Astrocyte (in vitro differentiated cells and primary cell): ENCODE results near the gene DZANK1. TPM values are rescaled to one million over a fixed set of nuclear protein-coding genes. Genes with fewer than 3 reads are reported as not detected.

Source experiments
- DNase-seq: peaks from one replicate; pipeline ENCODE4 v3.0.0-alpha.2; 2010; ENCODE audit warnings: low read depth
- FAIRE-seq: peaks from 2 replicates; lab custom pipeline; 2011; peaks lifted over from hg19 to GRCh38; lab: Jason Lieb, UNC
- H2AFZ ChIP-seq: 2 replicates; pipeline ENCODE4 v1.6.0; 2012; ENCODE audit warnings: low read depth, low read length, inconsistent platforms
- H3K27ac ChIP-seq: 2 replicates; pipeline ENCODE4 v1.5.1; 2011; ENCODE audit warnings: low read depth, low read length, inconsistent platforms
- H3K27me3 ChIP-seq: 2 replicates; pipeline ENCODE4 v1.6.0; 2011; ENCODE audit warnings: low read length, inconsistent platforms; ENCODE audit not compliant: insufficient read depth
- H3K36me3 ChIP-seq: 2 replicates; pipeline ENCODE4 v1.5.1; 2011; ENCODE audit warnings: low read length, inconsistent platforms; ENCODE audit not compliant: insufficient read depth
- H3K4me1 ChIP-seq: 2 replicates; pipeline ENCODE4 v1.5.1; 2011; ENCODE audit warnings: low read length, inconsistent platforms; ENCODE audit not compliant: insufficient read depth
- H3K4me2 ChIP-seq: 2 replicates; pipeline ENCODE4 v1.6.0; 2012; ENCODE audit warnings: low read length, inconsistent platforms
- H3K4me3 ChIP-seq: 2 replicates; pipeline ENCODE4 v1.5.1; 2011; ENCODE audit warnings: low read depth, mild to moderate bottlenecking, low read length, inconsistent platforms; ENCODE audit not compliant: insufficient read depth
- H3K79me2 ChIP-seq: 2 replicates; pipeline ENCODE4 v1.6.0; 2012; ENCODE audit warnings: mild to moderate bottlenecking, low read length, inconsistent platforms; ENCODE audit not compliant: insufficient read depth
- H3K9ac ChIP-seq: 2 replicates; pipeline ENCODE4 v1.6.0; 2012; ENCODE audit warnings: mild to moderate bottlenecking, low read length, inconsistent platforms
- H3K9me3 ChIP-seq: 2 replicates; pipeline ENCODE4 v1.5.1; 2012; ENCODE audit warnings: low read depth, mild to moderate bottlenecking, low read length, inconsistent platforms; ENCODE audit not compliant: insufficient read depth
- H4K20me1 ChIP-seq: 2 replicates; pipeline ENCODE4 v1.6.0; 2012; ENCODE audit warnings: low read length, inconsistent platforms; ENCODE audit not compliant: insufficient read depth
- H3K27ac Mint-ChIP-seq: one replicate; pipeline ENCODE4 v1.8.0; 2021; ENCODE audit warnings: mild to moderate bottlenecking, mixed read lengths; ENCODE audit not compliant: unreplicated experiment
- H3K27me3 Mint-ChIP-seq: one replicate; pipeline ENCODE4 v1.8.0; 2021; ENCODE audit warnings: low read depth, mixed read lengths; ENCODE audit not compliant: unreplicated experiment
- H3K36me3 Mint-ChIP-seq: one replicate; pipeline ENCODE4 v1.8.0; 2021; ENCODE audit warnings: low read depth, mixed read lengths; ENCODE audit not compliant: unreplicated experiment
- H3K4me1 Mint-ChIP-seq: one replicate; pipeline ENCODE4 v1.8.0; 2021; ENCODE audit warnings: low read depth, mixed read lengths; ENCODE audit not compliant: unreplicated experiment
- H3K4me3 Mint-ChIP-seq: one replicate; pipeline ENCODE4 v1.8.0; 2021; ENCODE audit warnings: mild to moderate bottlenecking, moderate library complexity, mixed read lengths; ENCODE audit not compliant: unreplicated experiment
- H3K9me3 Mint-ChIP-seq: one replicate; pipeline ENCODE4 v1.8.0; 2021; ENCODE audit warnings: mild to moderate bottlenecking, mixed read lengths; ENCODE audit not compliant: unreplicated experiment
- CTCF ChIP-seq: IDR thresholded peaks from 2 replicates; pipeline ENCODE4 v1.5.1; 2011; ENCODE audit warnings: low read depth, mild to moderate bottlenecking, inconsistent platforms, low read length, moderate library complexity; ENCODE audit not compliant: insufficient read depth
- EZH2 ChIP-seq: IDR thresholded peaks from 2 replicates; pipeline ENCODE4 v1.6.1; 2012; ENCODE audit warnings: mild to moderate bottlenecking, low read length, inconsistent platforms; ENCODE audit not compliant: insufficient read depth
- total RNA-seq: library from RNA; stranded (reverse); gene quantifications from 2 replicates; pipeline ENCODE4 v1.2.1, GENCODE V29; 2021

The DZANK1 gene
- total RNA-seq, 1 donor from 2014 or later, result 3.0 TPM

- H3K27me3 Mint-ChIP-seq, result no peaks in the 10 kb centered on the region
- H3K27ac ChIP-seq, result peak within 1 kb of the TSS; percentile 39
These were observed 30.1 kb upstream of the DZANK1 start, which contains the start of gene RBBP9 for GRCh38 chr20:18496740-18497592. RBBP9 (minus strand) TSS chr20:18497225; CDS start chr20:18497167, 58 bp downstream.

GRCh38 chr20:18496042-18496441, 29.2 kb upstream of the DZANK1 start:
- Histone ChIP-seq H2AFZ (peak overlapping the region; percentile 95), H3K36me3 (peaks cover 3% of the 10 kb centered on the region), H3K4me1 (peaks cover 6% of the 10 kb centered on the region), H4K20me1 (no peaks in the 10 kb centered on the region), H3K79me2 (peaks cover 9% of the 10 kb centered on the region), H3K4me3 (peak overlapping the region; percentile 89), H3K9ac (peak overlapping the region; percentile 88), H3K4me2 (peak overlapping the region; percentile 89), H3K9me3 (no peaks in the 10 kb centered on the region), H3K27me3 (no peaks in the 10 kb centered on the region), H3K27ac (no peak overlapping the region)
- Mint-ChIP-seq H3K4me3 (peak overlapping the region; percentile 95), H3K4me1 (no peaks in the 10 kb centered on the region), H3K36me3 (peaks cover 2% of the 10 kb centered on the region), H3K27ac (no peak overlapping the region), H3K27me3 (no peaks in the 10 kb centered on the region), H3K9me3 (no peaks in the 10 kb centered on the region)
- FAIRE-seq (no peak), DNase-seq (peak; percentile 6)
- TF ChIP-seq CTCF (no peak), EZH2 (no peak)

More at GRCh38 chr20:18496740-18497592, 30.1 kb upstream of the DZANK1 start, which contains the start of gene RBBP9:
- peaks cover 3% of the 10 kb centered on the region for H3K36me3 ChIP-seq
- H3K4me1 ChIP-seq, result peaks cover 6% of the 10 kb centered on the region
- no peak for FAIRE-seq
- H3K4me1 Mint-ChIP-seq, result no peaks in the 10 kb centered on the region
- peaks cover 2% of the 10 kb centered on the region for H3K36me3 Mint-ChIP-seq
- peak within 1 kb of the TSS; percentile 88 for H3K9ac ChIP-seq
- H3K9me3 Mint-ChIP-seq, result no peaks in the 10 kb centered on the region
- no peaks in the 10 kb centered on the region for H3K9me3 ChIP-seq
- no peaks in the 10 kb centered on the region for H4K20me1 ChIP-seq
- peak within 1 kb of the TSS; percentile 95 for H2AFZ ChIP-seq
- peak within 1 kb of the TSS; percentile 58 for H3K27ac Mint-ChIP-seq
- H3K79me2 ChIP-seq, result peaks cover 9% of the 10 kb centered on the region
- no peaks in the 10 kb centered on the region for H3K27me3 ChIP-seq
- H3K4me3 Mint-ChIP-seq, result peak within 1 kb of the TSS; percentile 95
- peak; percentile 64 for DNase-seq
- peak within 1 kb of the TSS; percentile 89 for H3K4me2 ChIP-seq
- peak within 1 kb of the TSS; percentile 89 for H3K4me3 ChIP-seq
- no peak for TF ChIP-seq CTCF
- no peak for TF ChIP-seq EZH2
